Measurements from ENCODE around the gene MACROH2A2. TPM values are rescaled to one million over a fixed set of nuclear protein-coding genes. Genes with fewer than 3 reads are reported as not detected.

The MACROH2A2 gene
- total and polyA plus RNA-seq, 3 donors from 2014 or later = 31.0 to 72.3 (median 69.6) TPM

GRCh38 chr10:70054902-70055301 is 2.3 kb downstream of the MACROH2A2 start:
- Histone ChIP-seq H3K4me1 (no peaks in the 10 kb centered on the region), H3K36me3 (ENCODE audit: low read depth, missing control alignments) (no peaks in the 10 kb centered on the region), H3K4me3 (no peak overlapping the region), H3K27me3 (no peaks in the 10 kb centered on the region), H3K9me3 (no peaks in the 10 kb centered on the region), H3K27ac (no peak overlapping the region)
- intact Hi-C loops (cut with DNase I; ENCODE audit: low total_unique reads) = no loop called here
- TF ChIP-seq POLR2A (IDR thresholded peaks at IDR 0.05) (no peak), CTCF (IDR thresholded peaks at IDR 0.05) (no peak)
- no peak for DNase-seq
- 71 to 74% methylated on average over 4 of the region's 4 CpGs for WGBS, 2 donors

GRCh38 chr10:70055550-70055949 is 2.9 kb downstream of the MACROH2A2 start:
- Histone ChIP-seq H3K4me3 (no peak overlapping the region), H3K27ac (no peak overlapping the region), H3K9me3 (no peaks in the 10 kb centered on the region), H3K4me1 (no peaks in the 10 kb centered on the region), H3K27me3 (no peaks in the 10 kb centered on the region), H3K36me3 (ENCODE audit: low read depth, missing control alignments) (no peaks in the 10 kb centered on the region)
- intact Hi-C loops (cut with DNase I; ENCODE audit: low total_unique reads) = no loop called here
- no peak for DNase-seq
- WGBS, 2 donors = 69 to 95% methylated on average over 1 of the region's 1 CpG
- TF ChIP-seq POLR2A (IDR thresholded peaks at IDR 0.05) = no peak
- TF ChIP-seq CTCF (IDR thresholded peaks at IDR 0.05) = no peak

GRCh38 chr10:70057306-70057705 is 4.7 kb downstream of the MACROH2A2 start:
- WGBS, 2 donors = 88 to 89% methylated on average over 4 of the region's 4 CpGs
- Histone ChIP-seq H3K36me3 (ENCODE audit: low read depth, missing control alignments) (no peaks in the 10 kb centered on the region), H3K4me1 (no peaks in the 10 kb centered on the region), H3K4me3 (no peak overlapping the region), H3K27ac (no peak overlapping the region), H3K9me3 (no peaks in the 10 kb centered on the region), H3K27me3 (no peaks in the 10 kb centered on the region)
- TF ChIP-seq CTCF (IDR thresholded peaks at IDR 0.05) (no peak), POLR2A (IDR thresholded peaks at IDR 0.05) (no peak)
- intact Hi-C loops (cut with DNase I; ENCODE audit: low total_unique reads) = no loop called here
- DNase-seq = no peak

GRCh38 chr10:70060389-70060788 is 7.7 kb downstream of the MACROH2A2 start:
- H3K27me3 ChIP-seq = no peaks in the 10 kb centered on the region
- no peaks in the 10 kb centered on the region for H3K36me3 ChIP-seq (ENCODE audit: low read depth, missing control alignments)
- H3K4me1 ChIP-seq = no peaks in the 10 kb centered on the region
- DNase-seq = no peak
- H3K27ac ChIP-seq = no peak overlapping the region
- no peak for TF ChIP-seq POLR2A (IDR thresholded peaks at IDR 0.05)
- no peak for TF ChIP-seq CTCF (IDR thresholded peaks at IDR 0.05)
- no peaks in the 10 kb centered on the region for H3K9me3 ChIP-seq
- WGBS, 2 donors = 56 to 83% methylated on average over 2 of the region's 2 CpGs
- intact Hi-C loops (cut with DNase I; ENCODE audit: low total_unique reads) = no loop called here
- H3K4me3 ChIP-seq = no peak overlapping the region

- WGBS, 2 donors = 86 to 90% methylated on average over 10 of the region's 10 CpGs
- Histone ChIP-seq H3K4me1 (no peaks in the 10 kb centered on the region), H3K36me3 (ENCODE audit: low read depth, missing control alignments) (no peaks in the 10 kb centered on the region), H3K4me3 (no peak overlapping the region), H3K27ac (no peak overlapping the region), H3K9me3 (no peaks in the 10 kb centered on the region), H3K27me3 (no peaks in the 10 kb centered on the region)
- intact Hi-C loops (cut with DNase I; ENCODE audit: low total_unique reads) = no loop called here
- TF ChIP-seq CTCF (IDR thresholded peaks at IDR 0.05) = no peak
- no peak for TF ChIP-seq POLR2A (IDR thresholded peaks at IDR 0.05)
- DNase-seq = no peak
Measured at GRCh38 chr10:70063418-70064098, 10.9 kb downstream of the MACROH2A2 start.

Measured in testis (tissue), 3 donors.